Transverse colon (tissue), 4 donors: ENCODE results near the gene SLC1A7. TPM values are rescaled to one million over a fixed set of nuclear protein-coding genes. Genes with fewer than 3 reads are reported as not detected.

Experiments
- DNase-seq: peaks from one replicate; pipeline ENCODE4 v3.0.0-alpha.2; 2019
- H3K27ac ChIP-seq, 4 donors: fragments of 200-600 bp; sonication (generic); 2 replicates each; pipeline ENCODE4 v1.5.1; 2016 to 2018; ENCODE audit warnings: inconsistent platforms in 4 of 4
- H3K27me3 ChIP-seq: fragments of 200-600 bp; sonication (generic); 2 replicates; pipeline ENCODE4 v1.5.1; 2017; ENCODE audit warnings: inconsistent platforms
- H3K36me3 ChIP-seq, 4 donors: fragments of 200-600 bp; sonication (generic); 2 replicates each; pipeline ENCODE4 v1.5.1; 2017 to 2019; ENCODE audit warnings: inconsistent platforms in 4 of 4
- H3K4me1 ChIP-seq, 4 donors: fragments of 200-600 bp; sonication (generic); 2 replicates each; pipeline ENCODE4 v1.5.1; 2017 to 2020; ENCODE audit warnings: inconsistent platforms in 4 of 4
- H3K4me3 ChIP-seq, 4 donors: fragments of 200-600 bp; sonication (generic); 1 replicate in 1 of 4; 2 replicates in 3 of 4; pipeline versions ENCODE4 v1.5.1 to v1.6.1; 2017 to 2019; ENCODE audit warnings: inconsistent platforms in 4 of 4
- H3K9me3 ChIP-seq, 2 donors: fragments of 200-600 bp; sonication (generic); 2 replicates each; pipeline ENCODE4 v1.5.1; 2017 to 2019; ENCODE audit warnings: inconsistent platforms in 2 of 2
- EP300 ChIP-seq: sonication (generic); formaldehyde crosslinking; IDR thresholded peaks from one replicate; pipeline ENCODE4 v1.6.1; 2017; ENCODE audit warnings: antibody characterized with exemption, low read depth
- POLR2A ChIP-seq: fragments of 450-650 bp; IDR thresholded peaks from one replicate; pipeline ENCODE4 v1.6.1; 2016; ENCODE audit warnings: antibody characterized with exemption, mild to moderate bottlenecking, moderate library complexity
- POLR2AphosphoS5 ChIP-seq, 3 donors: sonication (generic); formaldehyde crosslinking; IDR thresholded peaks; one replicate each; pipeline ENCODE4 v1.6.1; 2016; ENCODE audit warnings: antibody characterized with exemption in 3 of 3
- WGBS, 2 donors: methylation state at CpG; one replicate each; pipeline ENCODE4 v1.1.5; 2018; ENCODE audit warnings: low coverage in 1 of 2; 5-methylcytosine and 5-hydroxymethylcytosine counted together
- in situ Hi-C, 4 donors: fragments of 200-750 bp; cut with MboI; loops; one replicate each; pipeline versions ENCODE4 v1.15.0 to v1.15.1; 2017; ENCODE audit warnings: low sequenced_read_pairs in 3 of 4, low pct_ligation_motif_present in 1 of 4, low pct_unique_long_range_greater_than_20kb in 1 of 4
- intact Hi-C: fragments of 100-400 bp; cut with DNase I; formaldehyde crosslinking; loops from one replicate; pipeline ENCODE4 v1.15.1; 2023; ENCODE audit warnings: low total_unique reads
- total RNA-seq, 4 donors: library from RNA; depleted of rRNA; stranded (reverse); fragments of >200 nt; gene quantifications; one replicate each; pipeline ENCODE4 v1.1.0, GENCODE V29; 2016
- TF ChIP-seq, protein P1 (sequence below), 5 experiments: fragments of 200-600 bp in 3 of 5; fragments of 450-650 bp in 2 of 5; sonication (generic) in 3 of 5; IDR thresholded peaks; 1 replicate in 2 of 5; 2 replicates in 3 of 5; pipeline ENCODE4 v1.5.1; 2016 to 2017; ENCODE audit warnings: antibody characterized with exemption in 5 of 5, inconsistent platforms in 3 of 5, mild to moderate bottlenecking in 2 of 5, moderate library complexity in 1 of 5

SLC1A7 gene
- total RNA-seq, 4 donors from 2014 or later: 1.1 to 1.6 (median 1.6) TPM; not detected in 1

GRCh38 chr1:53084589-53084971, 57.9 kb downstream of the SLC1A7 start:
- H3K27ac ChIP-seq: no peak overlapping the region
- no peak overlapping the region for H3K4me3 ChIP-seq
- intact Hi-C loops (no loop called here), in situ Hi-C loops (no loop called here)
- H3K27me3 ChIP-seq: no peaks in the 10 kb centered on the region
- 77 to 80% methylated on average over 1 to 8 of the region's 8 CpGs for WGBS, 2 donors
- no peaks in the 10 kb centered on the region for H3K9me3 ChIP-seq
- H3K36me3 ChIP-seq: no peaks in the 10 kb centered on the region
- TF ChIP-seq POLR2AphosphoS5 (IDR thresholded peaks at IDR 0.05) (no peak), EP300 (no peak)
- peaks cover 0 to 4% (median 2%) of the 10 kb centered on the region in 4 donors for H3K4me1 ChIP-seq
- DNase-seq: no peak

DNA sequence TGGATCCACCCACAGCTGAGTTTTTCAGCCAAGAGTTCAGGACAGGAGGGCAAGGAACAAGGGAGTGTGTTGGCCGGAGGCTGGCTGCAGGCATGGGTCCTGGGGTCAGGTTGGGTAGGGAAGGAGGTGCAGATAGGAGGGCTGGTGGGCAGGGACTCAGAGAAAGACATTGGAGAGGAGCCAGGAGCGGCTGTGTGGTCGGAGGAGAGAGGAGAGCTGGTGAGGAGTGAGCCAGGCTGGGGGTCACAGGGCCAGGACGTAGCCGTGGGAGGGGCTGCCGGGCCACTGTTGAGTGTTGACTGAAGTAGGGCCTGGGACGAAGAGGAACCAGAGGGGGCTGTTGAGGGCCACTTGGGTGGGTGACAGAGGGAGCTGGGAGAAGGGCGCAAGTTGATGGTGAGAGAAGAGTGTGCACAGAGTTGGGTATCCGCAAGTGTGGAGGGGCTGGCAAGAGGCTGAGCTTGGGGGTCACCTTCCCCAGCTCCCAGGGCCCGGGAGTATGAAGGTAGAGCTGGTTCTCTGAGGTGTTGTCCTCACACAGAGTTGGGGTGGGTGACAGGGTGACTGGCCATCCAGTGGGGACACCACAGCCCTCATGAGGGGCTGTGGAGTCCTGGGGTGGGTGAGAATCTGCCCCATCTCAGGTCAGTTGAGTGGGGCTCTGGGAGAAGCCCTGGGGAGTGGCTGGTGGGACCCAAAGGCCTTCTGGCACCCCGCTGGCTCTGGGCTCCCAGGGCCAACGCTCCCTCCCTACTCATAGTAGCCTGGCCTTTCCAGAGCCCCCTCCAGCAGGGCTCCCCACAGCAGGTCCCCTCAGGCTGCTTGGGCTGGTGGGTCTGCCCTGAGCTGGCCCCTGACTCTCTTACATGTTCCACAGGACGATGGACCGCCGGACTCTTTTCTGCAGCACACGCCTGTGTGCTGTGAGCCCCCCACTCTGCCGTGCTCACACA, 58.5 kb downstream of the SLC1A7 start:
- H3K27me3 ChIP-seq: no peaks in the 10 kb centered on the region
- in situ Hi-C loops (no loop called here), intact Hi-C loops (no loop called here)
- no peak overlapping the region for H3K27ac ChIP-seq
- DNase-seq: no peak
- H3K4me3 ChIP-seq: no peak overlapping the region
- WGBS, 2 donors: 78 to 93% methylated on average over 5 to 17 of the region's 17 CpGs
- H3K9me3 ChIP-seq: no peaks in the 10 kb centered on the region
- TF ChIP-seq, protein P1, sequence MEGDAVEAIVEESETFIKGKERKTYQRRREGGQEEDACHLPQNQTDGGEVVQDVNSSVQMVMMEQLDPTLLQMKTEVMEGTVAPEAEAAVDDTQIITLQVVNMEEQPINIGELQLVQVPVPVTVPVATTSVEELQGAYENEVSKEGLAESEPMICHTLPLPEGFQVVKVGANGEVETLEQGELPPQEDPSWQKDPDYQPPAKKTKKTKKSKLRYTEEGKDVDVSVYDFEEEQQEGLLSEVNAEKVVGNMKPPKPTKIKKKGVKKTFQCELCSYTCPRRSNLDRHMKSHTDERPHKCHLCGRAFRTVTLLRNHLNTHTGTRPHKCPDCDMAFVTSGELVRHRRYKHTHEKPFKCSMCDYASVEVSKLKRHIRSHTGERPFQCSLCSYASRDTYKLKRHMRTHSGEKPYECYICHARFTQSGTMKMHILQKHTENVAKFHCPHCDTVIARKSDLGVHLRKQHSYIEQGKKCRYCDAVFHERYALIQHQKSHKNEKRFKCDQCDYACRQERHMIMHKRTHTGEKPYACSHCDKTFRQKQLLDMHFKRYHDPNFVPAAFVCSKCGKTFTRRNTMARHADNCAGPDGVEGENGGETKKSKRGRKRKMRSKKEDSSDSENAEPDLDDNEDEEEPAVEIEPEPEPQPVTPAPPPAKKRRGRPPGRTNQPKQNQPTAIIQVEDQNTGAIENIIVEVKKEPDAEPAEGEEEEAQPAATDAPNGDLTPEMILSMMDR (IDR thresholded peaks at IDR 0.05): no peak
- no peak for TF ChIP-seq POLR2A
- TF ChIP-seq EP300: no peak
- no peak for TF ChIP-seq POLR2AphosphoS5 (IDR thresholded peaks at IDR 0.05)
- no peaks in the 10 kb centered on the region for H3K36me3 ChIP-seq
- no peaks in the 10 kb centered on the region for H3K4me1 ChIP-seq

DNA sequence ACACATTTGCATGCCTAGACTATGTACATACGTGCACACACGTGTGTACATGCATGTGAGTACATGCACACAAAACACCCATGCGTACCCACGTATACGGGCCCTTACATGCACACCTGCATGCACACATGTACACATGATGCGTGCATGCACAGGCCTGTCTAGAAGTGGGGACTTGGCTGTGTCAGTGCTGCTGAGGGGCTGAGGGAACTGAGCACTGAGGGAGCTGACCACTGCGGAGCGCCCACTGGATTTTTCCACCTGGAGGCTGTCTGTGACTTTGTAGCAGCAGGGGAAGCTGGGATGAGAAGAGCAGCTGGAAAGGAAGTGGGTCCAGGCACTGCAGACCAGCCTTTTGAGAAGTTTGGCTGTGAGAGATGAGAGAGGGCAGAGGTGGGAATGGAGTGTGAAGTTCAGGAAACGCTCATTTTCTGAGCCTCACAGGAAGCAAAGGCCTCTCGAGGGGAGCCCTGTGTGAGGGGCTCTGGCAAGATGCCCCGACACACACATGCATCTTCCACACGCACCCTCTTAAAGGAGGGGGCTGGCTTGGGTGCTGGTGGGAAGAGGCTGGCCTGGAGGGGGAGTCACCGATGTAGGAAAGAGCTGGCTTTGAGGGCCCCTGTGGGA, 59.5 kb downstream of the SLC1A7 start:
- no peak overlapping the region for H3K27ac ChIP-seq

DNA sequence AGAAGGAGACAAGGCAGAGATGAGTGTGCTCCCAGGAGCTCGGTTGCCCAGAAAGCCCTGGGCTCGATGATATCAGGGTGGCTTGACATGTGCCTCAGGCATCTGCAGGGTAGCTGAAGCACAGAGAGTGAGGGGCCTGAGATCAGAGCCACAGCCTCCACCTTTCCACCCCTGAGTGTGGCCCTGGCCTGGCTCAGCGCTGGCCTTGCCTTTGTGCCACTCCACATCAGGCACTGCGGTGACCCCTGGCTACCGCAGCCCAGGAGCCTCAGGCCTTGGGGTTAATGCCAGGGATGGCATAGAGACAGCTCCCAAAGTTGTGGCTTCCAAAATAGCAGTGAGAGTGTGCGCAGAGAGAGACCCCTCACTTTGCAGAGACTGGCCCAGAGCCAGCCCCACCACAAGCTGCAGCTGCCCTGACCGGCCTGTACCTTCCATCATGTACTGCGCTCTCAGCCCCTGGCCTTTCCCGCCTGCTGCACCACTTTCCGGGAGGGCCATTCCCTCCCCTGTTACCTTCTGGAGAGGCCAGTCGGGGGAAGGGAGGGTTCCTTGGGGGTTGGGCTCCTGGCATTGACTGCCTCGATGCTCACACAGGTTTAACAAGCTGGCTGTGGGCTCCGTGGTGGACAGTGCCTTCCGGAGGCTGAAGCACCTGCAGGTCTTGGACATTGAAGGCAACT, 60.9 kb downstream of the SLC1A7 start:
- DNase-seq: no peak
- H3K27me3 ChIP-seq: no peaks in the 10 kb centered on the region
- no peaks in the 10 kb centered on the region for H3K36me3 ChIP-seq
- no peak overlapping the region for H3K4me3 ChIP-seq
- no peaks in the 10 kb centered on the region for H3K9me3 ChIP-seq
- in situ Hi-C loops (no loop called here), intact Hi-C loops (no loop called here)
- H3K4me1 ChIP-seq: no peaks in the 10 kb centered on the region
- 84% methylated on average over 14 of the region's 14 CpGs; no CpG with 5 or more reads in 1 of the 2 donors for WGBS, 2 donors
- no peak for TF ChIP-seq EP300
- TF ChIP-seq POLR2AphosphoS5 (IDR thresholded peaks at IDR 0.05): no peak
- H3K27ac ChIP-seq: no peak overlapping the region

More for the DNA sequence above, 59.5 kb downstream of the SLC1A7 start:
- intact Hi-C loops (no loop called here), in situ Hi-C loops (no loop called here)
- Histone ChIP-seq H3K4me3 (no peak overlapping the region), H3K36me3 (no peaks in the 10 kb centered on the region), H3K4me1 (no peaks in the 10 kb centered on the region), H3K27me3 (no peaks in the 10 kb centered on the region), H3K9me3 (no peaks in the 10 kb centered on the region)
- WGBS, 2 donors: 85% methylated on average over 13 of the region's 13 CpGs; no CpG with 5 or more reads in 1 of the 2 donors
- TF ChIP-seq EP300 (no peak), POLR2A (no peak), POLR2AphosphoS5 (IDR thresholded peaks at IDR 0.05) (no peak)
- TF ChIP-seq, protein P1 (IDR thresholded peaks at IDR 0.05): no peak
- no peak for DNase-seq

GRCh38 chr1:53080769-53081168, 61.7 kb downstream of the SLC1A7 start:
- H3K27ac ChIP-seq: no peak overlapping the region
- H3K27me3 ChIP-seq: no peaks in the 10 kb centered on the region
- no peak overlapping the region for H3K4me3 ChIP-seq
- H3K36me3 ChIP-seq: no peaks in the 10 kb centered on the region
- no peak for DNase-seq
- TF ChIP-seq, protein P1 (IDR thresholded peaks at IDR 0.05): no peak
- TF ChIP-seq POLR2A (no peak), EP300 (no peak), POLR2AphosphoS5 (IDR thresholded peaks at IDR 0.05) (no peak)
- no peaks in the 10 kb centered on the region for H3K4me1 ChIP-seq
- WGBS, 2 donors: 80% methylated on average over 15 of the region's 15 CpGs; no CpG with 5 or more reads in 1 of the 2 donors
- intact Hi-C loops: no loop called here
- in situ Hi-C loops: no loop called here
- H3K9me3 ChIP-seq: no peaks in the 10 kb centered on the region
